ENCODE measurements around the gene CBLIF. TPM values are rescaled to one million over a fixed set of nuclear protein-coding genes. Genes with fewer than 3 reads are reported as not detected.

Gene CBLIF
- total RNA-seq, 1 experiment from 2014 or later = not detected

GRCh38 chr11:59810189-59810910 is 34.9 kb downstream of the CBLIF start, which contains the start of gene MRPL16:
Gene MRPL16, minus strand, starts transcription at chr11:59810778. Its CDS starts 120 bp downstream, at chr11:59810658.
- no peaks in the 10 kb centered on the region for H3K9me3 Mint-ChIP-seq (ENCODE audit: unreplicated experiment)
- Histone ChIP-seq H3K4me3 (ENCODE audit: low read depth, low read length) (peak within 1 kb of the TSS; percentile 83), H3K36me3 (ENCODE audit: control insufficient read depth, insufficient read depth, low read length) (peaks cover 5% of the 10 kb centered on the region; the same call in 1 of the 2 replicates), H3K4me1 (peaks cover 27% of the 10 kb centered on the region), H3K9me3 (no peaks in the 10 kb centered on the region), H3K27me3 (replicated peaks; ENCODE audit: control insufficient read depth, insufficient read depth, low read length) (no peaks in the 10 kb centered on the region)
- TF ChIP-seq CTCF (IDR thresholded peaks at IDR 0.05; ENCODE audit: insufficient read depth in 1 of 2, low read depth in 1 of 2, low read length in 1 of 2, severe bottlenecking in 1 of 2, unreplicated experiment in 1 of 2) = peak; percentile 38 to 72
- POLR2A ChIA-PET = interaction anchor here (0.5 to 1.4 kb wide), 5 partner anchors 9 to 261 kb away, joined by 3 to 6 read pairs (median 4); partner anchors contain the start of genes PATL1 and STX3
- CTCF ChIA-PET = interaction anchor here (0.6 to 2.0 kb wide), 8 partner anchors 13 to 194 kb away, joined by 3 to 13 read pairs (median 4); partner anchors contain the start of genes PATL1 and STX3
- intact Hi-C loops (cut with micrococcal nuclease; ENCODE audit: unreplicated experiment) = loop anchor here (5.0 kb wide), 1 partner anchor 258 kb away; no protein-coding TSS in a partner anchor
- H3K27me3 Mint-ChIP-seq (ENCODE audit: insufficient read depth, unreplicated experiment) = no peaks in the 10 kb centered on the region
- BruUV-seq (replicated peaks) = no TSS peak
- H3K36me3 Mint-ChIP-seq (ENCODE audit: insufficient read depth, unreplicated experiment) = peaks cover 67% of the 10 kb centered on the region
- peak within 1 kb of the TSS; percentile 96 for H3K4me3 Mint-ChIP-seq (ENCODE audit: unreplicated experiment)
- peak within 1 kb of the TSS; percentile 97 for H3K27ac Mint-ChIP-seq (ENCODE audit: unreplicated experiment)
- peaks cover 37% of the 10 kb centered on the region for H3K4me1 Mint-ChIP-seq (ENCODE audit: low read depth, unreplicated experiment)
- DNase-seq = peak; percentile 95 to 97

- Mint-ChIP-seq H3K9me3 (ENCODE audit: unreplicated experiment) (no peaks in the 10 kb centered on the region), H3K27ac (ENCODE audit: unreplicated experiment) (peak overlapping the region; percentile 85), H3K36me3 (ENCODE audit: insufficient read depth, unreplicated experiment) (peaks cover 89% of the 10 kb centered on the region), H3K27me3 (ENCODE audit: insufficient read depth, unreplicated experiment) (no peaks in the 10 kb centered on the region), H3K4me1 (ENCODE audit: low read depth, unreplicated experiment) (peaks cover 26% of the 10 kb centered on the region), H3K4me3 (ENCODE audit: unreplicated experiment) (no peak overlapping the region)
- POLR2A ChIA-PET = interaction anchor here (0.6 kb wide), 1 partner anchor 224 kb away, joined by 3 read pairs; no protein-coding TSS in a partner anchor
- TF ChIP-seq CTCF (IDR thresholded peaks at IDR 0.05; ENCODE audit: insufficient read depth in 1 of 2, low read depth in 1 of 2, low read length in 1 of 2, severe bottlenecking in 1 of 2, unreplicated experiment in 1 of 2) = no peak
- no peaks in the 10 kb centered on the region for H3K9me3 ChIP-seq
- peaks cover 8% of the 10 kb centered on the region; the same call in 1 of the 2 replicates for H3K36me3 ChIP-seq (ENCODE audit: control insufficient read depth, insufficient read depth, low read length)
- no TSS peak for BruUV-seq (replicated peaks)
- no peak for DNase-seq
- peaks cover 19% of the 10 kb centered on the region for H3K4me1 ChIP-seq
- no peak overlapping the region for H3K4me3 ChIP-seq (ENCODE audit: low read depth, low read length)
- no peaks in the 10 kb centered on the region for H3K27me3 ChIP-seq (replicated peaks; ENCODE audit: control insufficient read depth, insufficient read depth, low read length)
- CTCF ChIA-PET = no interaction called here
- intact Hi-C loops (cut with micrococcal nuclease; ENCODE audit: unreplicated experiment) = no loop called here
Measured at GRCh38 chr11:59807047-59807610, 38.2 kb downstream of the CBLIF start.

- H3K36me3 ChIP-seq (ENCODE audit: control insufficient read depth, insufficient read depth, low read length) = peaks cover 8% of the 10 kb centered on the region; the same call in 1 of the 2 replicates
- Mint-ChIP-seq H3K4me3 (ENCODE audit: unreplicated experiment) (no peak overlapping the region), H3K27ac (ENCODE audit: unreplicated experiment) (no peak overlapping the region), H3K4me1 (ENCODE audit: low read depth, unreplicated experiment) (peaks cover 26% of the 10 kb centered on the region), H3K36me3 (ENCODE audit: insufficient read depth, unreplicated experiment) (peaks cover 95% of the 10 kb centered on the region), H3K9me3 (ENCODE audit: unreplicated experiment) (no peaks in the 10 kb centered on the region), H3K27me3 (ENCODE audit: insufficient read depth, unreplicated experiment) (no peaks in the 10 kb centered on the region)
- no peak for DNase-seq
- no peak for TF ChIP-seq CTCF (IDR thresholded peaks at IDR 0.05; ENCODE audit: insufficient read depth in 1 of 2, low read depth in 1 of 2, low read length in 1 of 2, severe bottlenecking in 1 of 2, unreplicated experiment in 1 of 2)
- CTCF ChIA-PET = interaction anchor here (0.8 to 1.8 kb wide), 2 partner anchors 49 to 135 kb away, joined by 4 to 8 read pairs; partner anchors contain the start of genes PATL1 and STX3
- POLR2A ChIA-PET = no interaction called here
- no peaks in the 10 kb centered on the region for H3K9me3 ChIP-seq
- no TSS peak for BruUV-seq (replicated peaks)
- H3K4me3 ChIP-seq (ENCODE audit: low read depth, low read length) = no peak overlapping the region
- H3K4me1 ChIP-seq = 0 out of 2 replicates have a peak, but pooled peaks cover 14% of the 10 kb centered on the region
- intact Hi-C loops (cut with micrococcal nuclease; ENCODE audit: unreplicated experiment) = no loop called here
- no peaks in the 10 kb centered on the region for H3K27me3 ChIP-seq (replicated peaks; ENCODE audit: control insufficient read depth, insufficient read depth, low read length)
Measured at GRCh38 chr11:59804061-59804460, 41.2 kb downstream of the CBLIF start.

Data from Caco-2 (cell line).